Activated CD8-positive, alpha-beta T cell treated with anti-CD3 and anti-CD28 coated beads for 36 hours (primary cell): Measurements from ENCODE around the gene L1CAM. TPM values are rescaled to one million over a fixed set of nuclear protein-coding genes. Genes with fewer than 3 reads are reported as not detected.
A peak's percentile ranks its signal among the peaks of the same experiment; 100 is the strongest.

Experiments used
- ATAC-seq: fragments of 200-7000 bp; cut with Tn5 transposase; one replicate; pipeline ENCODE4 v1.10.0; 2021; ENCODE audit warnings: mild to moderate bottlenecking, moderate library complexity
- CTCF ChIA-PET: fragments of 350-600 bp; sonication (Branson Sonifier 250); formaldehyde crosslinking; loops from one replicate; lab custom pipeline; 2021; ENCODE audit warnings: antibody characterized with exemption; lab: Charles Lee
- POLR2A ChIA-PET: fragments of 350-600 bp; sonication (Branson Sonifier 250); formaldehyde crosslinking; loops from one replicate; lab custom pipeline; 2021; ENCODE audit warnings: antibody characterized with exemption; lab: Charles Lee
- DNase-seq: peaks from one replicate; pipeline ENCODE4 v3.0.0-alpha.2; 2020
- H3K27ac Mint-ChIP-seq: one replicate; pipeline ENCODE4 v1.8.0; 2021; ENCODE audit warnings: mild to moderate bottlenecking, mixed read lengths
- H3K27me3 Mint-ChIP-seq: one replicate; pipeline ENCODE4 v1.8.0; 2021; ENCODE audit warnings: mixed read lengths
- H3K36me3 Mint-ChIP-seq: one replicate; pipeline ENCODE4 v1.8.0; 2021; ENCODE audit warnings: low read depth, mixed read lengths
- H3K4me1 Mint-ChIP-seq: one replicate; pipeline ENCODE4 v1.8.0; 2021; ENCODE audit warnings: low read depth, mixed read lengths
- H3K4me3 Mint-ChIP-seq: one replicate; pipeline ENCODE4 v1.8.0; 2021; ENCODE audit warnings: mild to moderate bottlenecking, moderate library complexity, mixed read lengths
- H3K9me3 Mint-ChIP-seq: one replicate; pipeline ENCODE4 v1.8.0; 2021; ENCODE audit warnings: mixed read lengths
- CTCF ChIP-seq: fragments of 200-600 bp; IDR thresholded peaks from one replicate; pipeline ENCODE4 v1.8.0; 2022; ENCODE audit warnings: antibody characterized with exemption, mild to moderate bottlenecking
- intact Hi-C: fragments of 100-400 bp; cut with micrococcal nuclease; formaldehyde crosslinking; loops from one replicate; pipeline ENCODE4 v1.10.0; 2022
- total RNA-seq, 2 experiments: library from RNA; stranded (reverse); gene quantifications; one replicate each; pipeline ENCODE4 v1.2.3, GENCODE V29; 2021

Gene L1CAM
- total RNA-seq, 2 experiments from 2014 or later: 2.1 to 2.2 TPM

- Mint-ChIP-seq H3K9me3 (no peaks in the 10 kb centered on the region), H3K27ac (no peak overlapping the region), H3K36me3 (no peaks in the 10 kb centered on the region), H3K27me3 (peaks cover 22% of the 10 kb centered on the region), H3K4me3 (no peak overlapping the region), H3K4me1 (peaks cover 2% of the 10 kb centered on the region)
- no peak for TF ChIP-seq CTCF
- CTCF ChIA-PET: interaction anchor here (2.2 kb wide), 1 partner anchor 124 kb away, joined by 5 read pairs; the partner anchor contains the start of gene PLXNB3
- intact Hi-C loops: no loop called here
- ATAC-seq: no peak
- no peak for DNase-seq
- POLR2A ChIA-PET: interaction anchor here (1.2 to 1.3 kb wide), 2 partner anchors 12 to 162 kb away, joined by 3 to 4 read pairs; no protein-coding TSS in a partner anchor
Observed at GRCh38 chrX:153888344-153888743, 2.4 kb upstream of the L1CAM start.

GRCh38 chrX:153887385-153887784 is 1.4 kb upstream of the L1CAM start:
- H3K27me3 Mint-ChIP-seq: peaks cover 22% of the 10 kb centered on the region
- DNase-seq: no peak
- POLR2A ChIA-PET: interaction anchor here (0.7 kb wide), 1 partner anchor 88 kb away, joined by 3 read pairs; no protein-coding TSS in a partner anchor
- no peak for TF ChIP-seq CTCF
- intact Hi-C loops: no loop called here
- peaks cover 2% of the 10 kb centered on the region for H3K4me1 Mint-ChIP-seq
- H3K9me3 Mint-ChIP-seq: no peaks in the 10 kb centered on the region
- CTCF ChIA-PET: no interaction called here
- no peak for ATAC-seq
- H3K27ac Mint-ChIP-seq: no peak overlapping the region
- no peak overlapping the region for H3K4me3 Mint-ChIP-seq
- H3K36me3 Mint-ChIP-seq: no peaks in the 10 kb centered on the region

- POLR2A ChIA-PET: interaction anchor here (0.7 kb wide), 1 partner anchor 87 kb away, joined by 3 read pairs; no protein-coding TSS in a partner anchor
- intact Hi-C loops: no loop called here
- CTCF ChIA-PET: no interaction called here
- Mint-ChIP-seq H3K27ac (no peak overlapping the region), H3K4me3 (no peak overlapping the region), H3K4me1 (peaks cover 2% of the 10 kb centered on the region), H3K36me3 (no peaks in the 10 kb centered on the region), H3K27me3 (peaks cover 23% of the 10 kb centered on the region), H3K9me3 (no peaks in the 10 kb centered on the region)
- ATAC-seq: no peak
- no peak for DNase-seq
- no peak for TF ChIP-seq CTCF
Observed at GRCh38 chrX:153886915-153887314, 942 bp upstream of the L1CAM start.

- H3K27me3 Mint-ChIP-seq: peaks cover 23% of the 10 kb centered on the region
- no peak overlapping the region for H3K27ac Mint-ChIP-seq
- CTCF ChIA-PET: no interaction called here
- intact Hi-C loops: no loop called here
- DNase-seq: peak; percentile 24
- no peaks in the 10 kb centered on the region for H3K36me3 Mint-ChIP-seq
- peaks cover 2% of the 10 kb centered on the region for H3K4me1 Mint-ChIP-seq
- H3K9me3 Mint-ChIP-seq: no peaks in the 10 kb centered on the region
- POLR2A ChIA-PET: no interaction called here
- peak overlapping the region; percentile 53 for H3K4me3 Mint-ChIP-seq
- no peak for TF ChIP-seq CTCF
- peak; percentile 52 for ATAC-seq
Observed at GRCh38 chrX:153885208-153885787, 675 bp downstream of the L1CAM start.

GRCh38 chrX:153884590-153884989 is 1.4 kb downstream of the L1CAM start:
- intact Hi-C loops: no loop called here
- peaks cover 23% of the 10 kb centered on the region for H3K27me3 Mint-ChIP-seq
- H3K4me3 Mint-ChIP-seq: no peak overlapping the region
- CTCF ChIA-PET: no interaction called here
- peak; percentile 13 for TF ChIP-seq CTCF
- H3K36me3 Mint-ChIP-seq: no peaks in the 10 kb centered on the region
- DNase-seq (no peak), ATAC-seq (peak; percentile 42)
- H3K27ac Mint-ChIP-seq: no peak overlapping the region
- POLR2A ChIA-PET: no interaction called here
- peaks cover 2% of the 10 kb centered on the region for H3K4me1 Mint-ChIP-seq
- no peaks in the 10 kb centered on the region for H3K9me3 Mint-ChIP-seq
